HG03175 (cell line): Measurements from ENCODE around the gene SAPCD2.

Experiments
- ATAC-seq: cut with Tn5 transposase; IDR thresholded peaks from one replicate; pipeline ENCODE4 v1.9.1; 2021; ENCODE audit warnings: mild to moderate bottlenecking, moderate library complexity; ENCODE audit not compliant: unreplicated experiment

Gene SAPCD2

DNA sequence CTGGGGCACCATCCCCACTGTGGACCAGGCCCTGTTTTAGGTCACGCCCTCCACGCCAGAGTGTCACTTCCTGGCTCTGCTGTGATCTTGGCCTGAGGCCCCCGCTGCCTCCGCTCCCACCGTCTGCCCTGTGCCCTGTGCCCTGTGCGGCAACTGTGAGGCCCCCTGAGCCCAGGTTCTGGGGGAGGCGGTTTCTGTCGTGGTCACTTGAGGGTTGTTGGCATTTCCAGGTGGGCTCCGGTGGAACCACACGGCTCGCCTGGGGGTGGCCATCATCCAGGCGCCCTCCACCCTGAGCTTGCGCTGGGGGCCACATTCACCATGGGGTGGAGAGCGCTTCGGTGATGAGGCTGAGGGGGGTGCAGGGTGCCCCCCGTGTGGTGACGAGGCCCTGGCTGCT, 37.6 kb upstream of the SAPCD2 start:
- no peak for ATAC-seq

DNA sequence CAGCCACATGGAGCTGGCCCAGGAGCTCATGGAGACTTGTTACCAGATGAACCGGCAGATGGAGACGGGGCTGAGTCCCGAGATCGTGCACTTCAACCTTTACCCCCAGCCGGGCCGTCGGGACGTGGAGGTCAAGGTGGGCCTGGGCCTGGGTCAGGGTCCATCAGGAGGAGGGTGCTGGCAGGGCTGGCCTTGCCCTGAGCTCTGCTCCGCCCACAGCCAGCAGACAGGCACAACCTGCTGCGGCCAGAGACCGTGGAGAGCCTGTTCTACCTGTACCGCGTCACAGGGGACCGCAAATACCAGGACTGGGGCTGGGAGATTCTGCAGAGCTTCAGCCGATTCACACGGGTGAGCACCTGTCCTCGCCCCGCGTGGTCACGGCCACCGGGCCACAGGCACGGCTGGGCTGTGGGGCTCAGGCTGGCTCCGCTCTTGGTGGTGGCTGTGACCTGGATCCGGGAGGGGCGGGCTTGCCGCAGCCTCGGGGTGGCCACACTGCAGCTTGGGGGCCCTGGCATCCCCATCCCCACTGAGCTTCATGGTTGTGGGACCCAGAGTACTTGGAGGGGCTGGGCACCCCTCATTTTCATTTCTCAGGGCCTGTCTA, 37.1 kb upstream of the SAPCD2 start:
- ATAC-seq: no peak

DNA sequence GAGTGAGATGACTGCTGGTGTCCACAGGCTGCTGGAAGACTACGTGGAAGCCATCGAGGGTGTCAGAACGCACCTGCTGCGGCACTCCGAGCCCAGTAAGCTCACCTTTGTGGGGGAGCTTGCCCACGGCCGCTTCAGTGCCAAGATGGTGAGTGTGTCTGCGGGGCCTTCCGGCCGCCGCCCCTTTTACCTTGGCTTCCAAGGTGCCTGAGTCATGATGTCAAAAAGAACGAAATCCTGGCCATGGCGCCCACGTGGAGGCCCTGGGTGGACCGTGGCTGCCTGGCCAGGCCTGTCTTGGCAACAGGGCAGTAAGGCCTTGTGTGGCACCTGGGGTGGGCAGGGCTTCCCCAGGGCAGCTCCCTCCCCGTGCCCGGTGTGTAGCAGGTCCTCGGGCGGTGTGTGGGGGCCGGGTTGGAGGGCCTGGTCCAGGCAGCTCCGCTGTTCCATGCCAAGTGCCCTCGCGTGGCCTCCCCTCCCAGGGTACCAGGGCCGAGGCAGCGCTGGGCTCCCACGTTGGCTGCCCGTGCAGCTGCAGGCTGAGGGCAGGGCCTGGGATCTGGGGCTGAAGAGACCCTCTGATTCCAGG, 36.4 kb upstream of the SAPCD2 start:
- ATAC-seq: no peak

DNA sequence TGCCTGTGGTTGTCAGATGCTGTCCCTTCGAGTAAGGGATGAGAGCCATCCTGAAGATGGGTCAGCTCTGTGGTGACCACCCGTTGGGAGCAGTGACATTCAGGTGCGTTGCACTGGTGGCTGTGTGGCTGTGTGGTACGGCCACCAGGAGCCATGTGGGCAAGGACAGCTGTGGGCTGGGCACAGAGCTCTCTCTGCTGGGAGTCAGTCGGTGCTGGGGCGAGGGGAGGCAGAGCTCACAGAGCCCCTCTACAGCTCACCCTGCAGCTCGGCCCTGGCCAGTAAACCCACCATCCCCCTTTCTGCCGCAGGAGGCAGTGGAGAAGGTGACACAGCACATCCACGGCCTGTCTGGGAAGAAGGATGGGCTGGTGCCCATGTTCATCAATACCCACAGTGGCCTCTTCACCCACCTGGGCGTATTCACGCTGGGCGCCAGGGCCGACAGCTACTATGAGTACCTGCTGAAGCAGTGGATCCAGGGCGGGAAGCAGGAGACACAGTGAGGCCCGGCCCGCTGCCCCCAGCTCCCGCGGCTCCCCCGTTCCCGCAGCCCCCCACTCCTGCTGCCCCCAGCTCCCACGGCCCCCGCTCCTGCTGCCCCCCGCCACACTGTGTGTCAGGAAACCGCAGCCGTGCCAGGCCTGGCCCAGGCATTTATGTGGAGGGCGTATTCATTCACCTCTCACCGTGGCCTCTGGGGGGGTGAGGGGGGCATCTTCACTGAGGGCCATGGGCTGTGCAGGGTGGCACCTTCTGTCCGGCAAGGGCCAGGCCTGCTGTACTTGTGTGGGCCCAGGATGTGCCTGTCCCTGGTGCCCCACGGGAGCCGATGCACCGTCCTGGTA, 35.7 kb upstream of the SAPCD2 start:
- ATAC-seq: no peak

DNA sequence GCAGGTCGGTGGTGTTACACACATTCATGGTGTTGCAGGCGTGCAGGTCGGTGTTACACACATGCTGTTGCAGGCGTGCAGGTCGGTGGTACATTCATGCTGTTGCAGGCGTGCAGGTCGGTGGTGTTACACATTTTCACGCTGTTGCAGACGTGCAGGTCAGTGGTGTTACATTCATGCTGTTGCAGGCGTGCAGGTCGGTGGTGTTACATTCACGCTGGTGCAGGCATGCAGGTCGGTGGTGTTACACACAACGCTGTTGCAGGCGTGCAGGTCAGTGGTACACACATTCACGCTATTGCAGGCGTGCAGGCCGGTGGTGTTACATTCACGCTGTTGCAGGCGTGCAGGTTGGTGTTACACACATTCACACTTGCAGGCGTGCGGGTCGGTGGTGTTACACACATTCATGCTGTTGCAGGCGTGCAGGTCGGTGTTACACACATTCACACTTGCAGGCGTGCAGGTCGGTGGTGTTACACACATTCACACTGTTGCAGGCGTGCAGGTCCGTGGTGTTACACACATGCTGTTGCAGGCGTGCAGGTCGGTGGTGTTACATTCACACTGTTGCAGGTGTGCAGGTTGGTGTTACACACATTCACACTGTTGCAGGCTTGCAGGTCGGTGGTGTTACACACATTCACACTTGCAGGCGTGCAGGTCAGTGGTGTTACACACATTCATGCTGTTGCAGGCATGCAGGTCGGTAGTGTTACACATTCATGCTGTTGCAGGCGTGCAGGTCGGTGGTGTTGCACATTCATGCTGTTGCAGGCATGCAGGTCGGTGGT, 33.0 kb upstream of the SAPCD2 start:
- no peak for ATAC-seq

DNA sequence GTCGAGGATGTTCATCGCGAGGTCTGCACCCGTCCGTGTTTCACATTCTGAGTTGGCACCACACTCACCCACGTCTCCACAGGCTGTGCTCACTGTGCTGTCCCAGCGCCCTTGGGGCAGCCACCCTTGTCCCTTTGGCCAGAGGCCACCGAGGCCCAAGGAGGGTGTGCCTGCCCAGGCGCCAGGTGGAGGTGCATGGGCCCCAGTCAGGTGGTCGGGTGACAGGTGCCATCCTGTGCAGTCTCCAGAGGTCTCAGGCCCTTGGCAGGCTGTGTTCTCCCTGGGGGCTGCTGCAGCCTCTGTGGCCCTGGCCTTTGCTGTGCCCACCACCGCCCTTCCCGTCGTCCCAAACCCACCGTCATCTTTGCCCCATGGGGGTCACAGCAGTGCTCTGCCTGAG, 28.9 kb upstream of the SAPCD2 start:
- no peak for ATAC-seq

DNA sequence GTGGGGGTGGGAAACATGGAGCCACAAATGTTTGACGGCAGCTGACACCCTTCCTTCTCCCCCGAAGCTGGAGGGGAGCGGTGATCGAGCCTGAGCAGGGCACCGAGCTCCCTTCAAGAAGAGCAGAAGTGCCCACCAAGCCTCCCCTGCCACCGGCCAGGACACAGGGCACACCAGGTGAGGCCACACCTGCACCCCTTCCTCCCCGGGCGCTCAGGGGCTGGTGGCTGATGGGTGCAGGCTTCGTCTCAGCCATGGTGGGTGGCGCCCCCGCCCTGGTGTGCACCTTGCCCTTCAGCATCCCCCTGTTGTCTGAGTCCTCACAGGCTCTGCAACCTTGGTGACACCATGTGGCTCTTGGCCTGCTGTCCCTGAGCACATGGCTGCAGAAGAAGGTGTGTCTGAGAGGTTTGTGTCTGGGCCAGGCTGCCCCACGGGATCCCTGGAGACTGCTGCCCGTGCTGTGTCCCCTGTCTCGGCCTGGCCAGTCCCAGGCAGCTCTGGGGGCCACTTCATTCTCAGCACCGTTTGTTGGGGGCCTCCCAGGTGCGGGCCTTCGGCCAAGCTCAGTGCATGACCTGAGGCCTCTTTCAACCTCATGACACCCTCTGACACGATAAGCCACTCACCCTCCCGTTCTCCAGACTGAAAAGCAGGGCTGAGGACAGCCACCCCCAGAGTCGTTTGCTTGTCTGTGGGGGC, 27.6 kb upstream of the SAPCD2 start:
- no peak for ATAC-seq

DNA sequence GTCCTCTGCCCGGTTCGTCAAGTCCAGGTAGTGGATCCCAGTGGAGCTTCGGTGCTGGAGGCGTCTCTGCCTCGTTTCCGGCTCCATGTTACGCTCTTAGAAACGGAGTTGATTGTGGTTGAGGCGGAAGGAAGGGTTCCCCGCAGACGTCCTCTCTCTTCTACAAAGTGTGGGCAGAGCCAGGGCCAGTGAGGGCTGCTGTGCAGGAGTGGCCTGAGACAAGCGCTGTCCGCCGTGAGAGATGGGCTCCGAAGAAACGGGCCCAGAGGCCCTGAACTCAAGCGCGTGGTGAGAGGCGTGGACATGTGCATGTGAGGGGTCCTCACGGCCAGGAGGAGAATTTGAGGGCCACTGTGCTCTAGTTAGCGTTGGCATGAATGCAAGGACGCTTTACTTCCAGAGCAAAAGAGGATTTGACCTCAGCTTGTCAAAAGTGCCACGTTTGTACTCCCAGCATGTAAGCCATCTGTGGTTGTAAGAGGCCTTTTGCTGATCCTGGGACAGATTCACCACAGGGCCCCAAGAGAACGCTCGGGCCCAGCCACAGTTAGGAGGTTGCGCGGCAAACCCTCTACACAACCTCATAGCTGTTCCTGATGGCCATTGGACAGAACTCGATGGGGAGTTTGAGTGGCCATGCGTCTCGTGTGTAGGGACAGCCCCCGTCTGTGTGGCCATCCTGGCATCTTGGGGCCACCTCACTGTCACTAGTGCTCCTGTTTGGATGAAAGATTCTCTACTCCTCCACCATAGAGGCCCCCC, 26.6 kb upstream of the SAPCD2 start:
- no peak for ATAC-seq

DNA sequence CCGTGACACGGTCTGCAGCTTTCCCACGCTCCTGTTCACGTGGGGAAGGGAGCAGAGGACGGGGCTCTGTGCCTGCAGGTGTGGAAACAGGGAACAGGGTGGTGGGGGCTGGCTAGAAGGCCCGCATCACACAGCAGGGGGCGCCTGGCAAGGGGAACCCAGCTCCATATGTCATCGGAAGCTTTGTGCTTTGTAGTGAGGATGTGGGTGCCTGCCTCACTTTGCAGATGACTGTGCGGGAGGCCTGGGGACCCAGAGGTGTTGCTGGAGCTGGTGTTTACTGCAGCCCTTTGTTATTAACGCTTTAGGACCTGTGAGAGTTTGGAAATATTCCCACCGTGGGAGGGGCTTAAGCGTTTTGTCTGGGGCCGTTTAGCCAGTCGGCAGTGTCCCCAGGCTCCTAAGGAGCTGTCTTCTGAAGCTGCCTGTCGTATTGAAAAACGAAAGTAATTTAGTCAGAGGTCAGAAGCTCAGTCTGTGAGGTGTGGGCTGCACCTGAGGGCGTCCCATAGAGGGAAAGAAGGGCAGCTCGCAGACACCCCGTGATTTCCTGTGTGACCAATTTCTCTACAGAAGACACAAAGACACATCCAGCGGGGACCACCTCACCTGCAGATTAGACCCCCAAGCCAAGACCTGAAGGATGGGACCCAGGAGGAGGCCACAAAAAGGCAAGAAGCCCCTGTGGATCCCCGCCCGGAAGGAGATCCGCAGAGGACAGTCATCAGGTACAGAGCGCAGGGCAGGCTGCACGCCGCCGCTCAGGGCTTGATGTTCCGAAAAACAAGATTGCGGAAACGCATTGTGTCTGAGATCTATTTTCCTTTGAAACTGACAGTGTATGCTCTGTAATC, 25.5 kb upstream of the SAPCD2 start:
- peak; percentile 84 for ATAC-seq

DNA sequence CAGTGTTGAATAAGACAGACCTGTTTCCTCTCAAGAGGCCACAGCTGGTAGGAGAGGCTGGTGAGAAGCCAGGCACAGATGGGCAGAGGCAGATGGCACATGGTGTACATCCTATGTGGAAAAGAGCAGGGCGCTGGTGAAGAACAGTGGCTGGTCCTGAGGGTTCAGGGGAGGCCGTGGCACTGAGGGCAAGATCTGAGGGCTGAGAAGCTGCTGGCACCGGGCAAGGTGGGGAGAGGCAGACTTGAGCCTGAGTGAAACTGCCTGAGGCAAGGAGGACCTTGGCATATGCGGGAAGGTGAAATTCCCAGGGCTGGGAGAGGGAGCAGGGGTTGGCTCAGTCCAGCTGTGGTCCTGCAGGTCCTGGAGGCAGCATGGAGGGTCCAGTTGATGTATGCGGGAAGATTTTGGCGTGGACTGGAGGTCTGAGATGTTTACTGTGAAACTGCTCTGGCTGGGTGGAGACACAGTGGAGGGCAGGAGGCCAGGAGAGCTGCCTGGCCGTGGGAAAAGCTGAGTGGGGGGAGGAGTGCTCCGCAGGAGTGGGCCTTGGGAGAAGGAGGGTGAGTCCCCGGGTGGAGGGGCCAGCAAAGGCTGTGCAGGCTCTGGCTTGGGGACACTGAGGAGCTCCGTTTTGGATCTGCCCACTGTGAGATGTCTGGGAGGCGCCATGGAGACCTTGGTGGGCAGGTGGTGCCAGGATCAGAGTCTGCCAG, 19.0 kb upstream of the SAPCD2 start:
- ATAC-seq: no peak

DNA sequence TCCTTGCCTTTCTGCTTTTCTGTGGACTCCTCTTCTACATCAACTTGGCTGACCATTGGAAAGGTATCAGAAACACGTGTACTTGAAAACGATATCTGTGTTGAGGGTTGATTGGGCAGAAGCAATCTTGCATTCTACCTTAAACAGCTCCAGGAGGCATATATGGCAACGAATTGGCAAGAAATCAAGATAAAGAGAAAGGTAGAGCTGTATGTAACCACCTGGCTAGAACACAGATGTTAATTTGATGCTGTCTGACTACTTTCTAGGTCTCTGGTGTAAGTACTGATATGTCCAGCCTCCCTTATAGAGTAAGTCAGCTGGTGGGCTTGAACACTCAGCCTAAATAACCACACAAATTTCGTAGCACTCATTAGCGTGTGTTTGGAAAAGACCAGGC, 17.8 kb upstream of the SAPCD2 start:
- ATAC-seq: no peak

DNA sequence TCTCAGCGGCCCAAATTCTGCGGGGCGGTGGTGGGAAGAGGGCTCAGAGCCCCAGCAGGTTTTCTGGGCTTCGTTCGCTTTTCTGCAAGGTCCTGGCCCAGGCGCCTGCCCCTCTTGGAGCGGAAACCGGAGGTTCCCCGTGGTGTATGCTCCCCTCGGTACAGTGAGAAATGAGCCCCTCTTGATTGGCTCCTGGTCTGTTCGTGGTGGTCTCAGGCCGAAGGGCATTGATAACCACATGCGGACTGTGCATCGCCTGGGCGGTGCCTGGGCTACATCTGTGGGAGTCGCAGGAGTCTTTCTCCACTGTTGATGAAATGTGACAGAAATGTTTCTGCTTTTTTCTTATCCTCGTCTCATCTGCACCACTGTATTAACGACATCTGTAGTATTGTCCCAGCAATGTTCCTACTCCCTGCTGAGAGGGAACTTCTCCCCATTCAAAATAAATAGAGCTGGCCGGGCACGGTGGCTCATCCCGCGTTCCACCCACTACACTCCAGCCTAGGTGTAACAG, 17.1 kb upstream of the SAPCD2 start:
- ATAC-seq: no peak

DNA sequence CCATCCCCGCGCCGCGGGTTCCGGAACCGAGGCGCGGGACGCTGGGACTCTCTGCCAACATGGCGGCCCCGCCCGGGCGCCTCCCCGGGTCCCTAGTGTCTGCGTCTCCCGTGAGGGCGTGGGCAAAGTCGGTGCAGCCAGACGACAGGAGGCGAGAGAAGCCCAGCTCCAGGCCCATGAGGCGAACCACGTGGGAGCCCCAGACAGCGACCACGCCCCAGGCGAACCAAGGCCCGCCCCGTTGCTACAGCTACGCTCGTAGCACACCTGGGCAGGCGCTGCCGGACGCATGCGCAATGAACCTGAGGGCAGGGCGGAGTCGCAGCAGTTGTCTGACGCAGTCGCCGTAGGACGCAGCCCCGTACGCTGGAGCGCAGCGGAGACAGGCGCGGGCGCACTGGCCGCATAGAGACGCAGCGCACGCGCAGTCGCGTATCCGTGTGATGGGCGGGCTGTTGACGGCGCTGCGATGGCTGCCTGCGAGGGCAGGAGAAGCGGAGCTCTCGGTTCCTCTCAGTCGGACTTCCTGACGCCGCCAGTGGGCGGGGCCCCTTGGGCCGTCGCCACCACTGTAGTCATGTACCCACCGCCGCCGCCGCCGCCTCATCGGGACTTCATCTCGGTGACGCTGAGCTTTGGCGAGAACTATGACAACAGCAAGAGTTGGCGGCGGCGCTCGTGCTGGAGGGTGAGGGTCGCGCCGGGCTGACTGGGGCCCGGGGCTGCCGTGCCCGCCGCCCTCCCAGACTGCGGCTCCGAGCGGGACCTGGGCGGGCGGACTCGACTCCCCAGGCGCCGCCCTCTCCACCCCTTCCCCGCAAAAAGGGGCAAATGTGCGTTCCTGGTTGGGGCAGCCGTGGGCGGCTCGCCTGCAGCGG, 16.4 kb upstream of the SAPCD2 start, which contains the start of gene MAN1B1:
Gene MAN1B1 (plus strand): TSS at position 455 of the 878 bp plus-strand sequence. CDS start 15 bp downstream, at position 470.
- peak; percentile 89 for ATAC-seq

DNA sequence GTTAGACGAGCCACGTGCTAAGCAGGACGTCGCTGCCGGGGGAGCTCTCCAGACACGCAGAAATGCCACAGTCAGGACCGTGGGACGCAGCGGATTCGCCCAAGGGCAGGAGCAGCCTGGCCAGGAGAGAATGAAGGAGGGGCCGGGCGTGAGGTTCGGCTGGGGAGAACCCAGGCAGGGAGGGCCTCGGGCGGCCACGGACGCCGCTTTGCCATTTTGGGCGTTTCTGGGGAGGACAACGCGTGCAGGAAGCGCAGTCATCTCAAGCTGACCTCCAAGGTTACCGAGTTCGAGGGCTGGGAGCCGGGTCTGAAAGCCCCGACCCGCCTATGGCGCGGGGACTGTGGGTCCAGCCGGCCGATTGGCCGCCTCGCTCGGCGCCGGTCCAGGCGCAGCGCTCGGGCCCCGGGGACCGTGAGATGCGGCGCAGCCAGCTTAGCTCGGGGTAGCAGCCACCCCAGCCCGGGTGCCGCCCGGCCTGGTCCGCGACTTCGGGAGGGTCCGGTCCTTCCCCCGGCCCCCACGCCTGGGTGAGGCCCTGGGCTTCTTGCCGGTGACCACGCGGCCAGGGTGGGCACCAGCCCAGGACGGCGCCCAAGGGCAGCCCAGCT, 15.7 kb upstream of the SAPCD2 start:
- no peak for ATAC-seq

DNA sequence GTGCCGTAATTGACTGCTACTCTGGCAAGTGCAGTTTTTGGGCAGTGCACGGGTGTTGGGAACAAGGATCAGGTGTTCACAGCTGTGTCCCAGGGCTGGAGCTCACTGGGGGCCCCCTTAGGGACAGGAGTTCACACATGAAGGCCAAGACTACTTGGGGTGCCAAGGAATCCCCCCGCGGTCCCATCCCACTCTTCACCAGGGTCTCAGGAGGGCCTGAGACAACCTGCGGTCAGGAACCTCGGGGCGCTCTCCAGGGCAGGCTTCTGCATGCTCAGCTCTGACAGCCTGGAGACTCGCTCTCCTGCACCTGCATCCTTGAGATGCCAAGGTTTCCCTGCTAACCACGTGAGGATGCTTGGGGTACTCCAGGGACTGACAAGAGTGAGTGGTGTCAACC, 14.2 kb upstream of the SAPCD2 start:
- ATAC-seq: no peak

DNA sequence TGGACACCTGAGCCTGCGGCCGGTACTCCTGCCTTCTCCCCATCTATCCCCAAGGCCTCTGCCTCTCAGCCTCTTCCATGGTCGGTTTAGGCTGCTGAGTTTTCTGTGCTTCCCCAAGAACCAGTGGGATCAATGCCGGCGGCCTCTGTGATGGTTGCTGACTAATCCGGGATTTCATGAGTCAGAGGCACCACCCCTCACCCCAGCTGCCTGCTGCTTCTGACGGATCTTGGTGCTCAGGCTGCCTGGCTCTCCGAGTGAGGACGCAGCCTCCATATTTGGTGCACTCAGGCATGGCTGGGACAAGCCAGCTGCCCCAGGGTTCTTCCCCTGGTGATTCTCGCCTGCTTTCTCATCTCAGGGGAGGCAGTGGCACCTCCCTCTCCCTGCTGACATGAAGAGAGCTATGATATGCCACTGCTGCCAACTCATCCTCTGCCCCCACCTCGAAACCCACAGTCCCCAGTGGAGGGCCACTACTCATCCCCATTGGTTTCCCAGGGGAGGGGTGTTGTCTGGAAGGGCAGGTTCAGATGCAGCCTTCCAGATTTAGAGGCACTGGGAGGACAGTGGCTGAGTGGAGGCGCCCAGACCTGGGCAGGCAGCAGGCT, 13.1 kb upstream of the SAPCD2 start:
- ATAC-seq: no peak
